ENCODE data around the gene SAMD10. TPM values are rescaled to one million over a fixed set of nuclear protein-coding genes. Genes with fewer than 3 reads are reported as not detected.

SAMD10 gene
- total and polyA plus RNA-seq, 2 of the 8 experiments (the other 6 are each of a cell fraction or from before 2014, with no cell fraction given), result 3.0 to 5.2 TPM

DNA sequence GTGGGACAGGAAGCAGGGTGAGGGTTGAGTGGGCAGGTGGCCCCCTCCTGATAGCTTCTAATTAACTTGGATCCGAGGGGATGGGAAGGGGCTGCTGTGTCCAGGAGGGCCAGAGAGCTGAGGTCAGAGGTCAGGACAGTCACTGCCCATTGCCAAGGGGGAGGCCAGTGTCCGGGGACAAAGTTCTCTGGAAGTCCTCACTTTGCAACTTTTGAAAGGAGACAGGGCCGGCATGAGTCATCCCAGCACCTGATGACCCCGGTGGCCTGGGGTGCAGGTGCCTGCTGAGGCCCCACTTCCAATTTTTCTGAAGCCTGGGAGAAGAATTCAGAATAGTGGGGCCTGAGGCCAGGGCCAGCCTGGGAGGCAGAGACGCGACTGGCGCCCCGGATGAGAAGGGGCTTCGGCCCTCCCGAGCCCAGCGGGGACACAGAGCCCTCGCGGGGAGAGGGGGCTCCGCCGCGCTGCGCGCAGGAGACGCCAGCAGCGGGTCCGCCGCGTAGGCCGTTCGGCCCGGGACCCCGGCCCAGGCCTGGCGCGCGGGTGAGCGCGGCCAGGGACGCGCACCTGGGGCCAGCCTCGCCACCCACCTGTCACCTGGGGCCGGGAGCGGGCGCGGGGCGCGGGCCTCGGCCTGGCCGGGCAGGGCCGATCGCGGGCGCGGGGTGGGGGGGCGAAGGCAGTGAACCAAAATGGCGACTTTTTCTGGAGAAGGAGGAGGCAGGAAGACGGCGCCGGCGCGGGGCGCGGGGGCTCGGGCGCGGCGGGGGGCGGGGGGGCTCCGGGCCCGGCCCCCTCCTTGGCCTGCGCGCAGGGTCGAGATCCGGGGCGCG, 10.3 kb downstream of the SAMD10 start:
- Histone ChIP-seq H3K18ac (ENCODE audit: extremely low read depth, low read length) (peak overlapping the region; percentile 48), H2BK5ac (ENCODE audit: low read depth, low read length) (no peak overlapping the region), H3K23ac (ENCODE audit: insufficient read length) (no peak overlapping the region), H3K27ac (ENCODE audit: low read depth, low read length) (no peak overlapping the region; the same call in 1 of the 2 replicates), H3K4me1 (replicated peaks in 1 of 4; ENCODE audit: control insufficient read depth in 3 of 4, insufficient read depth in 4 of 4, low read length in 3 of 4) (peaks cover 0 to 13% (median 6%) of the 10 kb centered on the region in 4 experiments; a peak in 6 of 7 replicates), H4K8ac (ENCODE audit: extremely low read depth, insufficient read depth, low read length) (peak overlapping the region; percentile 71), H3K4me3 (ENCODE audit: extremely low read depth in 1 of 4, insufficient read depth in 2 of 4, low read depth in 3 of 4, low read length in 4 of 4) (peak overlapping the region; percentile 45 to 73 (median 56)), H4K5ac (ENCODE audit: insufficient read length, low read depth, low read length) (peak overlapping the region; percentile 55), H3K36me3 (ENCODE audit: control insufficient read depth in 2 of 4, insufficient read depth in 4 of 4, low read length in 3 of 4) (peaks cover 8 to 30% (median 22%) of the 10 kb centered on the region in 4 experiments), H4K91ac (replicated peaks; ENCODE audit: insufficient read length, low read length) (peak overlapping the region; percentile 40), H4K20me1 (replicated peaks in 1 of 2; ENCODE audit: control insufficient read depth in 1 of 2, insufficient read depth in 2 of 2, low read length in 2 of 2) (peaks cover 0 to 8% of the 10 kb centered on the region in 2 experiments), H2BK12ac (ENCODE audit: low read depth, low read length) (no peak overlapping the region), H3K4ac (replicated peaks; ENCODE audit: insufficient read length, low read depth, low read length) (no peak overlapping the region), H3K9me3 (ENCODE audit: insufficient read depth in 2 of 2, low read depth in 1 of 2, low read length in 1 of 2) (peaks cover 32 to 35% of the 10 kb centered on the region in 2 experiments), H3K23me2 (ENCODE audit: low read depth, low read length) (peaks cover 12% of the 10 kb centered on the region; the same call in 1 of the 2 replicates), H3K14ac (ENCODE audit: insufficient read length) (no peak overlapping the region), H3K79me2 (ENCODE audit: control insufficient read depth in 1 of 2, insufficient read depth in 2 of 2, low read length in 2 of 2) (no peaks in the 10 kb centered on the region; a peak in 1 of 4 replicates), H3K27me3 (replicated peaks in 1 of 4; ENCODE audit: control insufficient read depth in 3 of 4, extremely low read depth in 1 of 4, insufficient read depth in 3 of 4, low read length in 3 of 4) (peaks cover 0 to 6% (median 2%) of the 10 kb centered on the region in 4 experiments; a peak in 2 of 7 replicates), H2BK120ac (replicated peaks; ENCODE audit: low read depth, low read length) (no peak overlapping the region), H2AFZ (ENCODE audit: low read length) (no peak overlapping the region), H3K9ac (replicated peaks in 1 of 4; ENCODE audit: extremely low read depth in 1 of 4, low read depth in 3 of 4, low read length in 3 of 4) (peak overlapping the region in 3 of 4 experiments; percentile 60 to 87 (median 65); a peak in 5 of 7 replicates), H3K56ac (replicated peaks; ENCODE audit: insufficient read length, low read depth, low read length) (no peak overlapping the region), H2AK5ac (ENCODE audit: low read depth, low read length) (no peak overlapping the region), H3K4me2 (ENCODE audit: insufficient read depth in 1 of 2, low read depth in 2 of 2, low read length in 2 of 2) (peak overlapping the region; percentile 75 to 76), H2BK15ac (ENCODE audit: low read length) (no peak overlapping the region), H3K79me1 (ENCODE audit: low read depth, low read length) (peaks cover 4% of the 10 kb centered on the region), H2BK20ac (ENCODE audit: low read length) (no peak overlapping the region)
- ChIA-PET CTCF (ENCODE audit: partially characterized antibody) (interaction anchor here (1.4 kb wide), 1 partner anchor 35 kb away, joined by 4 read pairs; no protein-coding TSS in a partner anchor), POLR2A (ENCODE audit: partially characterized antibody) (interaction anchor here (0.6 to 2.6 kb wide), 4 partner anchors 10 to 48 kb away, joined by 4 to 11 read pairs (median 6); partner anchors contain the start of gene UCKL1)
- DNase-seq (ENCODE audit: low read depth in 1 of 2, low spot score in 2 of 2) (peak in 1 of 2 experiments; percentile 76), FAIRE-seq (no peak)
- WGBS, 2 experiments (ENCODE audit: extremely low coverage in 1 of 2, insufficient coverage in 1 of 2, insufficient read length in 1 of 2, insufficient replicate concordance in 2 of 2, low coverage in 1 of 2, low lambda C conversion rate in 2 of 2, missing lambda C conversion rate in 1 of 2), result 12% methylated on average over 13 of the region's 70 CpGs; no CpG with 5 or more reads in 1 of the 2 experiments
- TF ChIP-seq HDAC2 (IDR thresholded peaks at IDR 0.05; ENCODE audit: borderline replicate concordance in 1 of 2, low read depth in 2 of 2, low read length in 2 of 2), result peak in 1 of 2 experiments; percentile 29; a peak in 1 of 4 replicates
- TF ChIP-seq BACH1 (IDR thresholded peaks at IDR 0.05; ENCODE audit: low read length), result no peak
- no peak for TF ChIP-seq CHD1 (IDR thresholded peaks at IDR 0.05; ENCODE audit: low read depth, low read length)
- TF ChIP-seq POLR2A (IDR thresholded peaks at IDR 0.05; ENCODE audit: control extremely low read depth in 1 of 2, low read depth in 2 of 2, low read length in 2 of 2), result 0 out of 3 replicates have a peak, but pooled peaks of 1 of the 2 experiments have one; percentile 9
- no peak for TF ChIP-seq CTBP2 (IDR thresholded peaks at IDR 0.05; ENCODE audit: borderline replicate concordance, insufficient read depth, insufficient read length, low read length)
- TF ChIP-seq RBBP5 (IDR thresholded peaks at IDR 0.05; ENCODE audit: borderline replicate concordance, low read depth, low read length), result no peak; the same call in 1 of the 2 replicates
- no peak for TF ChIP-seq FOSL1 (IDR thresholded peaks at IDR 0.05; ENCODE audit: insufficient read depth, low read depth, low read length)
- TF ChIP-seq PHF8 (conservative IDR thresholded peaks at IDR 0.05; ENCODE audit: low read depth, low read length), result peak; percentile 31; the same call in 1 of the 2 replicates
- TF ChIP-seq SP1 (IDR thresholded peaks at IDR 0.05; ENCODE audit: low read depth, low read length), result no peak
- peak; percentile 22 for TF ChIP-seq KDM4A (IDR thresholded peaks at IDR 0.05; ENCODE audit: low read depth, low read length, severe bottlenecking)
- no peak for TF ChIP-seq BCL11A (IDR thresholded peaks at IDR 0.05; ENCODE audit: low read depth in 2 of 2, low read length in 2 of 2)

Data from H1 (cell line).